ENCODE measurements around the gene ARHGEF28.

Gene ARHGEF28

GRCh38 chr5:73625372-73625943 is 538 bp upstream of the ARHGEF28 start:
- no peaks in the 10 kb centered on the region for H3F3A ChIP-seq (ENCODE audit: control insufficient read depth, insufficient read depth)
- no peaks in the 10 kb centered on the region for H3K9me2 ChIP-seq (replicated peaks; ENCODE audit: control insufficient read depth, low read length)
- no peak overlapping the region for H3K4me2 ChIP-seq (ENCODE audit: low read length)
- H4K20me1 ChIP-seq (ENCODE audit: control insufficient read depth, insufficient read depth, low read depth, low read length) = no peaks in the 10 kb centered on the region
- H3K36me3 ChIP-seq (ENCODE audit: control insufficient read depth, low read length) = no peaks in the 10 kb centered on the region
- H3K9me3 ChIP-seq (ENCODE audit: control insufficient read depth, insufficient read depth, low read length) = no peaks in the 10 kb centered on the region
- no peaks in the 10 kb centered on the region for H3K4me1 ChIP-seq (ENCODE audit: control insufficient read depth, low read length)
- no peak overlapping the region for H3K4me3 ChIP-seq (ENCODE audit: low read length)
- H3K27me3 ChIP-seq (ENCODE audit: control insufficient read depth, low read length) = peaks cover 31% of the 10 kb centered on the region
- peak; percentile 70; the same call in 1 of the 2 replicates for TF ChIP-seq EZH2phosphoT487 (IDR thresholded peaks at IDR 0.05; ENCODE audit: borderline replicate concordance, low read length)
- no peak for TF ChIP-seq CTCF (IDR thresholded peaks at IDR 0.05; ENCODE audit: low read depth, low read length, poor library complexity, severe bottlenecking)
- H3K27ac ChIP-seq (ENCODE audit: low read depth, low read length) = no peak overlapping the region
- H3K79me2 ChIP-seq (ENCODE audit: control insufficient read depth, low read length) = no peaks in the 10 kb centered on the region

- H3F3A ChIP-seq (ENCODE audit: control insufficient read depth, insufficient read depth) = no peaks in the 10 kb centered on the region
- no peak overlapping the region for H3K27ac ChIP-seq (ENCODE audit: low read depth, low read length)
- TF ChIP-seq EZH2phosphoT487 (IDR thresholded peaks at IDR 0.05; ENCODE audit: borderline replicate concordance, low read length) = no peak
- TF ChIP-seq CTCF (IDR thresholded peaks at IDR 0.05; ENCODE audit: low read depth, low read length, poor library complexity, severe bottlenecking) = no peak
- no peaks in the 10 kb centered on the region for H3K4me1 ChIP-seq (ENCODE audit: control insufficient read depth, low read length)
- H3K27me3 ChIP-seq (ENCODE audit: control insufficient read depth, low read length) = peaks cover 31% of the 10 kb centered on the region
- no peaks in the 10 kb centered on the region for H3K9me3 ChIP-seq (ENCODE audit: control insufficient read depth, insufficient read depth, low read length)
- no peak overlapping the region for H3K4me3 ChIP-seq (ENCODE audit: low read length)
- no peaks in the 10 kb centered on the region for H3K9me2 ChIP-seq (replicated peaks; ENCODE audit: control insufficient read depth, low read length)
- H3K36me3 ChIP-seq (ENCODE audit: control insufficient read depth, low read length) = no peaks in the 10 kb centered on the region
- H3K79me2 ChIP-seq (ENCODE audit: control insufficient read depth, low read length) = no peaks in the 10 kb centered on the region
- no peaks in the 10 kb centered on the region for H4K20me1 ChIP-seq (ENCODE audit: control insufficient read depth, insufficient read depth, low read depth, low read length)
- no peak overlapping the region for H3K4me2 ChIP-seq (ENCODE audit: low read length)
These were observed 868 bp downstream of the ARHGEF28 start for GRCh38 chr5:73626814-73627313.

GRCh38 chr5:73629456-73629855 is 3.5 kb downstream of the ARHGEF28 start:
- Histone ChIP-seq H3K9me3 (ENCODE audit: control insufficient read depth, insufficient read depth, low read length) (no peaks in the 10 kb centered on the region), H3K79me2 (ENCODE audit: control insufficient read depth, low read length) (no peaks in the 10 kb centered on the region), H3K4me1 (ENCODE audit: control insufficient read depth, low read length) (no peaks in the 10 kb centered on the region), H3K27me3 (ENCODE audit: control insufficient read depth, low read length) (peaks cover 25% of the 10 kb centered on the region), H3K27ac (ENCODE audit: low read depth, low read length) (no peak overlapping the region), H3K4me2 (ENCODE audit: low read length) (no peak overlapping the region), H3K4me3 (ENCODE audit: low read length) (no peak overlapping the region), H3F3A (ENCODE audit: control insufficient read depth, insufficient read depth) (no peaks in the 10 kb centered on the region), H4K20me1 (ENCODE audit: control insufficient read depth, insufficient read depth, low read depth, low read length) (no peaks in the 10 kb centered on the region), H3K9me2 (replicated peaks; ENCODE audit: control insufficient read depth, low read length) (no peaks in the 10 kb centered on the region), H3K36me3 (ENCODE audit: control insufficient read depth, low read length) (no peaks in the 10 kb centered on the region)
- TF ChIP-seq EZH2phosphoT487 (IDR thresholded peaks at IDR 0.05; ENCODE audit: borderline replicate concordance, low read length) (no peak), CTCF (IDR thresholded peaks at IDR 0.05; ENCODE audit: low read depth, low read length, poor library complexity, severe bottlenecking) (no peak)

Measured in DOHH2 (cell line).